T-helper 2 cell treated with Interferon-gamma antibody and Interleukin-4, amounts not matched to agents 100 ng/mL and 5 ng/mL, for 36 hours (primary cell): ENCODE measurements around the gene GADD45GIP1. TPM values are rescaled to one million over a fixed set of nuclear protein-coding genes. Genes with fewer than 3 reads are reported as not detected.

Experiments
- intact Hi-C: fragments of 100-400 bp; cut with micrococcal nuclease; formaldehyde crosslinking; loops from one replicate; pipeline ENCODE4 v1.15.1; 2023
- total RNA-seq: library from RNA; stranded (reverse); gene quantifications from 2 replicates; pipeline ENCODE4 v1.2.3, GENCODE V29; 2022

Gene GADD45GIP1
- total RNA-seq, 1 donor from 2014 or later, result 19.6 TPM

DNA sequence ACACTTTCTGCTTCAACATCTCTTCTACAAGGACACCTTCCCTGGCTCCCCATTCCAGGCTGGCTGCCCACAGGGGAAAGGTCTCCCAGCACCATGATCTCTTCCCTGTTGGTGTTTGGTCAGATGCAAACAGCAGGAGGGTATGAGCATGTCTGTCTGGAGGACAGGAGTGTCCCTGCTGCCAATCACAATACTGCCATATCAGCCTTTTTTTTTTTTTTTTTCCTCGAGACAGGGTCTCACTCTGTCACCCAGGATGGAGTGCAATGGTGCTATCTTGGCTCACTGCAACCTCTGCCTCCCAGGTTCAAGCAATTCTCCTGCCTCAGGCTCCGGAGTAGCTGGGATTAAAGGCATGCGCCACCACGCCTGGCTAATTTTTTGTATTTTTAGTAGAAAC lies 41.2 kb downstream of the GADD45GIP1 start:
- intact Hi-C loops, result loop anchor here (5.0 kb wide), 1 partner anchor 34 kb away; the partner anchor contains the start of gene DNASE2

DNA sequence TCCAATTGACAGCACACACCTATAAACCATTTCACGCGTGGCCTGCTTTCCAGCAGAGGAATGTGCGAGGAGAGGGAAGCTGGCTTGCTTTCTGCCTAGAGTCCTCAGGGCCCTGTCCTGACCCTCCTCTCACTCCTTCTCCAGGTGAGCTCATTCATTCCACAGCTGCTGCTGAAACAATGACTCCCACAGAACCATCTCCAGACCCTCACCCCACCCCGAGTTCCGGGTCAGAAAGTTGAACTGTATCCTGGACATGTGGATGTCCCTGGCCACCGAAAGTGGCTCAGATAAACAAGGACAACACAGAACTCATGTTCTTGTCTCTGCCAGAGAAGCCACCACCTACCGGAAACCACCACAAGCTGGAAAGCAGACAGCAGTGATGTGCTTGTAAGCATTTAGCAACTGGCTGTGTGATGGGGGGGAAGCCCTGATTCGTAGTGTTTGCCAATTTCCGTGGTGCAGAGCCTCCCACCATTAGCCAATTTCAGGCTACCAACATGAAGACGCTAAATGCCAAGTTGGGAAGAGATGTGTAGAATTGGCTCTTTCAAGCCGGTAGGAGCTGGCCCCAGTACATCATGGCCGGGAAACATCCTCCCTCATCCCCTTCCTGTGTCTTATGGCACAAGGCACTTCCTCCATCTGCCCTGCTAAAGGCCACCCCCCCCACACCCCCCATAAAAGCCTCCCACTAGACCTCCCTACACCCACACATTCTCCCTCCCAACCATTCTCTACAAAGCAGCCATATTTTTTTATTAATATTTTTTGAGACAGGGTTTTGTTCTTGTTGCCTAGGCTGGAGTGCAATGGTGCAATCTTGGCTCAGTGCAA lies 43.0 kb downstream of the GADD45GIP1 start:
- intact Hi-C loops, result no loop called here

DNA sequence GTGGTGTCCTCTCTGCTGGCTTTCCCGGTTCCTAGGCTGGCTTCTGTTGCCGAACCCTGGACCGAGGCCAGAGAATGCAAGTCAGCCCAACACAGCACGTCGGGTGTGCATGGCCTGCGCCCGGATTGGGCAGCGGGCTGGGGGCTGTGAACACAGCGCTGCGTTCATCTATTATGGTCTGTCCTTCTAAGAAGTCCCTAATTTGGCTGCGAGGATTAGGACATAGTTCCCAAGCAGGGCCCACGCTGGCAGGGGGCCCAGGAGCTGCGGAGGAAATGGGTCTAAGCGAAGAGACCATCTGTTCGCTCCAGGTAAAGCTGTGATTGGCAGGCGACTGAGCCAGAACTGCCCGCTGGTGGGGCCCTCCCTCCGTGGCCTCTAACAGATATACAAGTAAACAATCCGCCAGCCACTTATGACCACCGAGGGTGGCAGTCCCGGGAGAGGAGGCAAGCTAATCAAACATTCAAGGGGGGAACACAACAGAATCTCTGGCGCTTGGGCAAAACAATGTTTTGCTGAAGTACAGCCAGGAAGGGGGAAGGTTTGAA lies 43.9 kb downstream of the GADD45GIP1 start:
- intact Hi-C loops, result no loop called here

DNA sequence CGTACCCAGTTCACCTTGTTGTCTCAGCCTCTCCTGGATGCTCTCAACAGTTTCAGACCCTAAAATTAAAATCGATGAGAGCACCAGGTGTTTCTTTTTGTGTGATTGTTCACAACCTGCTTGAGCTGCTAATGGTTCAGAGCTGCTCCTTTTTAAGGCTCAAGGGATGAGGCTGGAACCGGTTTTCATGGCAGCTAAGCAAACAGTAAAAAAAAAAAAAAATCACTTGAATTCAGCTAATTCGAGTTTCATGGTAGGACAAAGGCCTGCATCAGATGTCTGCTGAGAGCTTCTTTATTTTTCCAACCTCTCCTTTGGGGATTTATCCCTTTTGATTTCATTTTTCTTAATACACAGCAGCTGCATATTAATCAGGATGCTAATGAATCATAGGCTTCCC lies 44.5 kb downstream of the GADD45GIP1 start:
- intact Hi-C loops, result no loop called here

DNA sequence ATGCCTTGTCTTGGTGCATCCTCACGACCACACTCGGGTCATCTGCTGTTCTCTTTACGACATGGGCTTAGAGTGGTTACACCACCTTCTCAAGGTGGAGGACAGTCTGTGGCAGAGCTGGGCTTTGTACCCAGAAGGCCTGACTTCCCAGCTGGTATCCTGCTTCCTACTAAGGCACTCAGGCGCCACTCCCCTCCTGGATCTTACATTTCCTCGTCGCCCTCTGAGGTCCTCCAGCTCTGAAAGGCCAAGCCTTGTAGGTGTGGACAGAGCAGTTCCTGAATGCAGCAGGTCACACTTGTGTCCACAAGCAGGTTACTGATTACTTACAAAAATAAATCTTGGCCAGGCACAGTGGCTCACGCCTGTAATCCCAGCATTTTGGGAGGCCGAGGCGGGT lies 49.9 kb downstream of the GADD45GIP1 start:
- intact Hi-C loops, result no loop called here

Other genes starting within 250 kb of the GADD45GIP1 start
- gene TNPO2, start 233.3 kb downstream of the GADD45GIP1 start, total RNA-seq, result 82.2 and 84.3 TPM in 2 replicates
- gene TRIR, start 222.5 kb downstream of the GADD45GIP1 start, total RNA-seq, result 176 and 181 TPM in 2 replicates
- 61.5 and 68.5 TPM in 2 replicates for gene GET3, start 219.7 kb downstream of the GADD45GIP1 start, total RNA-seq
- gene BEST2, start 205.4 kb downstream of the GADD45GIP1 start, total RNA-seq, result not detected in 2 replicates
- gene HOOK2, start 181.7 kb downstream of the GADD45GIP1 start, total RNA-seq, result 12.0 and 14.6 TPM in 2 replicates
- 101 and 105 TPM in 2 replicates for gene JUNB, start 165.7 kb downstream of the GADD45GIP1 start, total RNA-seq
- gene PRDX2, start 155.4 kb downstream of the GADD45GIP1 start, total RNA-seq, result 278 and 282 TPM in 2 replicates
- gene THSD8, start 155.2 kb downstream of the GADD45GIP1 start, total RNA-seq, result 26.6 and 29.4 TPM in 2 replicates
- 33.9 and 35.1 TPM in 2 replicates for gene RNASEH2A, start 150.6 kb downstream of the GADD45GIP1 start, total RNA-seq
- gene RTBDN, start 122.6 kb downstream of the GADD45GIP1 start, total RNA-seq, result not detected in 2 replicates
- gene MAST1, start 118.7 kb downstream of the GADD45GIP1 start, total RNA-seq, result 0.73 and 1.0 TPM in 2 replicates
- 22.6 and 22.7 TPM in 2 replicates for gene DNASE2, start 75.8 kb downstream of the GADD45GIP1 start, total RNA-seq
- 0.11 and 0.32 TPM in 2 replicates for gene KLF1, start 70.0 kb downstream of the GADD45GIP1 start, total RNA-seq
- 40.9 and 43.2 TPM in 2 replicates for gene GCDH, start 66.1 kb downstream of the GADD45GIP1 start, total RNA-seq
- 2.5 and 3.8 TPM in 2 replicates for gene SYCE2, start 37.9 kb downstream of the GADD45GIP1 start, total RNA-seq
- gene FARSA, start 23.5 kb downstream of the GADD45GIP1 start, total RNA-seq, result 100 TPM in 2 replicates
- 1,104 and 1,112 TPM in 2 replicates for gene CALR, start 18.6 kb downstream of the GADD45GIP1 start, total RNA-seq
- 115 and 119 TPM in 2 replicates for gene RAD23A, start 11.4 kb downstream of the GADD45GIP1 start, total RNA-seq
- gene DAND5, start 12.4 kb upstream of the GADD45GIP1 start, total RNA-seq, result not detected in 2 replicates
- gene NFIX, start 38.3 kb upstream of the GADD45GIP1 start, total RNA-seq, result 0.91 and 1.3 TPM in 2 replicates
- 7.0 and 8.8 TPM in 2 replicates for gene LYL1, start 145.6 kb upstream of the GADD45GIP1 start, total RNA-seq
- 68.0 TPM in 2 replicates for gene TRMT1, start 159.5 kb upstream of the GADD45GIP1 start, total RNA-seq
- gene NACC1, start 161.0 kb upstream of the GADD45GIP1 start, total RNA-seq, result 77.4 and 81.8 TPM in 2 replicates
- 56.2 and 56.6 TPM in 2 replicates for gene STX10, start 193.2 kb upstream of the GADD45GIP1 start, total RNA-seq
- gene IER2, start 193.2 kb upstream of the GADD45GIP1 start, total RNA-seq, result 179 and 188 TPM in 2 replicates